HG02610 (cell line): ENCODE results near the gene OR2AT4.
"Not testable (repeated sequence)": the region's sequence is repeated elsewhere in the genome, so short reads cannot be mapped to it uniquely, and the experiment has no call there.

ENCODE experiments used
- ATAC-seq: cut with Tn5 transposase; IDR thresholded peaks from one replicate; pipeline ENCODE4 v1.9.1; 2021; ENCODE audit warnings: mild to moderate bottlenecking, moderate library complexity; ENCODE audit not compliant: unreplicated experiment

OR2AT4 gene

DNA sequence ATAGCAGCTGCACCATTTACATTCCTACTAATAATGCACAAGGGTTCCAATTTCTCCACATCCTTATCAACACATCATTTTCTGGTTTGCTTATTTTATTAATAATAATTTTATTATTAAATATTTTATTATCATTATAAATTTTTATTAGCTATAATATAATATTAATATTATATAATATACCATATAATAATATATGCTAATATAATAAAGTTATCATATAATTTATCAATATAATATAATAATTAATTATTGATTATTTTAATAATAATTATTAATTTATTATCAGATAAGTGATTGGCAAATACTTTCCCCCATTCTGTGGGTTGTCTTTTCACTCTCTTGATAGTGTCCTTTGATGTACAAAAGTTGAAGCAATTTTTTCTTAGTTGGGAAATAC is 27.7 kb downstream of the OR2AT4 start:
- ATAC-seq = no peak

DNA sequence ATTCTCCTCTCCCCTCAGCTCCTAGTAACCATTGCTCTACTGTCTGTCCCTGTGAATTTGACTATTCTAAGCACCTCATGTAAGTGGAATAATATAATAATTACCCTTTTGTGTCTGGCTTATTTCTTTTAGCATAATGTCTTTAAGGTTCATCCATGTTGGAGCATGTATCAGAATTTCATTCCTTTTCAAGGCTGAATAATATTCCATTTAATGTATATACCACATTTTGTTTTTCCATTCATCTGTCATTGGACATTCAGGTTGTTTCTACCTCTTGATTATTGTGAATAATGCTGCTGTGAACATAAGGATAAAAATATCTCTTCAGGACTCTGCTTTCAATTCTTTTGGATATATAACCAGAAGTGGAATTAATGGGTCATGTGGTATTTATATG is 28.1 kb downstream of the OR2AT4 start:
- no peak for ATAC-seq

DNA sequence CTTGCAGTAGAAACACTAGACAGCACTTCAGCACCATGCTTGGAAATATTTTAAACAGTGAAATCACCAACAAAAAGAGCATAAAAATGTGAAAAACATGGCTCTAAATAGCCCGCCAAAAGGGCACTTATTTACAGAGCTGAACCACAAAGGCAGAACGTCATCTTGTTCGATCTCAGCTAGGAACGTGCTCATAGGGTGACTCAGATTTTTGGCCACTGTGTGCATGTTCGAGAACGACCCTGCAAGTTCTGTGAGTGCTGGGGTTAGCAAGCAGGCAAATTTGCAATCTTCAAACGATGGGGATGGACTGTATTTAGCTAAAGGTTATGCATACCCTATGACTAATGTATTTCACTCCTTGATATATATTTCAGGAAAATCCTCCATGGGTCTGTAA is 30.6 kb downstream of the OR2AT4 start:
- ATAC-seq = no peak

DNA sequence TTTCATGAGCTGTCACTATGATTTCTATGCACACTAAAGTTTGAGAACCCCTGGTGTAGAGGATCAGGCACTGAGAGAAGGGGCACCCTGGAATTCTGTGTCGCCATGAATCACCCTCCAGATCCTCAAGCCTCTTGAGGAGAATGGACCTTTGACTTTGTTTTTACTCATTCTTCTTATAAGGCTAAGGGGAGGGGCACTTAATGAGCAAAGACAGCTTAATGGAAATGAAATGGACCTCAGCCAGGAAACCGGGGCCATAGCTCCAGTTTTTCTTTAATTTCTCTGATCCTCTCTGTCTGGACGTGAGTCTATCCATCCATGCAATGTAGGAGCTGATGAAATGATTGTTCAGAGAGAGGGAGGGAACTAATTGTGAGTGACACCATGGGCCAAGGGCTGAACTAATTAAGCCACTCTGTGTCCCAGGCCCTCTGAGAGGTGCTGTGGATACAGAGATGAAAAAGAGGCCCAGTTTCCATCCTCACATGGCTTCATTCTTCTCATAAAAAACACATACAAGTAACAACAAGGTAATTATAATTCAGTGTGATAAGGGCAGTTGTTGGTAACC is 32.8 kb downstream of the OR2AT4 start:
- no peak for ATAC-seq

DNA sequence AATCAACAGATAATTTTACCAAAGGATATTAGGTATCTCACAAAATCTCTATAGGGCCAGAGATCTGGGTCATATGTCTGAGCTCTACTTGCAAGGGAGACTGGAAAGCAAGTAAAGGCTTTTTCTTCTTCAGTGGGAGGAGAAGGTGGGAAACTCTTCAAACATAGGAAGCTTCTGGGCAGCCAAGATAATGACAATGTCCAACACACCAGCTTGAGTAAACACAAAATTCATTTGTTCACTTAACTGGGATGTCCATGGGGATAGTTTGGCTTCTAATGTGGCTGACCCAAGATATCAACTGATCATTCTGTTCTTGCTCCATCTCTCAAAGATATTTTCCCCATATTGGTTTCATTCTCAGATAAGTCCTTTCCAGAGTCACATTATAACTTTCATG is 37.4 kb downstream of the OR2AT4 start:
- no peak for ATAC-seq

DNA sequence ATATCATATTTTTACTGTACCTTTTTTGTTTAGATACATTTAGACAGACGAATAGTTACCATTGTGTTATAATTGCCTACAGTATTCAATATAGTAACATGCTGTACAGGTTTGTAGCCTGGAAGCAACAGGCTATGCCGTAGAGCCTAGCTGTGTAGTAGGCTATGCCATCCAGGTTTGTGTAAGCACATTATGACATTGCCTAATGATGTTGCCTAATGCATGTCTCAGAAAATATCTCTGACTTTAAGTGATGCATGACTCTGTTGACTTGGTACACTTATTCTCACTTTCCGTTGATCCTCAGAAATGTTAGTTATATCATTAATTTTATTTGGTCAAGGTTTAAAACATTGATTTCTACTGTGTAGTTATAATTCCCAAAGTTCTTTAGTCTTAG is 39.9 kb downstream of the OR2AT4 start:
- no peak for ATAC-seq

DNA sequence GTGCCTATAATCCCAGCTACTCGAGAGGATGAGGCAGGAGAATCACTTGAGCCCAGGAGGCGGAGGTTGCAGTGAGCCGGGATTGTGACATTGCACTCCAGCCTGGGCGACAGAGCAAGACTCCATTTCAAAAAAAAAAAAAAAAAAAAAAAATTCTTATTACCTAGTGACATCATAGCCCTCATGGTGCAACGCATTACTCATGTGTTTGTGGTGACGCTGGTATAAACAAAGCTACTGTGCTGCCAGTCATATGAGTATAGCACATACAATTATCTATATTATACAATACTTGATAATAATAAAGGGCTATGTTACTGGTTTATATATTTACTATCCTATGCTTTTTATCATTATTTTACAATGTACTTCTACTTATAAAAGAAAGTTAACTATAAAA is 41.2 kb downstream of the OR2AT4 start:
- no peak for ATAC-seq

DNA sequence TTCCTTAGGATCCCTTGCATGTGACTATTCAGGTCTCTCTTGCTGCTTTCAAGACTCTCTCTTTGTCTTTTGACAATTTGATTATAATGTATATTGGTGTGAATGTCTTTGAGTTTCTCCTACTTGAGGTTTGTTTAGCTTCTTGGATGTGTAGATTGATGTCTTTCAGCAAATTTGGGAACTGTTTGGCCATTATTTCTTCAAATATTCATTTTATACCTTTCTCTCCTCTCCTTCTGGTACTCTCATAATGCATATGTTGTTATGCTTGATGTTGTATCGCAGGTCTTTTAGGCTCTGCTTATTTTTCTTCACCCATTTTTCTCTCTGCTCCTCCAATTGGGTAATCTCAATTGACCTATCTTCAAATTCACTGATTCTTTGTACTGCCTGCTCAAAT is 44.2 kb downstream of the OR2AT4 start:
- no peak for ATAC-seq

DNA sequence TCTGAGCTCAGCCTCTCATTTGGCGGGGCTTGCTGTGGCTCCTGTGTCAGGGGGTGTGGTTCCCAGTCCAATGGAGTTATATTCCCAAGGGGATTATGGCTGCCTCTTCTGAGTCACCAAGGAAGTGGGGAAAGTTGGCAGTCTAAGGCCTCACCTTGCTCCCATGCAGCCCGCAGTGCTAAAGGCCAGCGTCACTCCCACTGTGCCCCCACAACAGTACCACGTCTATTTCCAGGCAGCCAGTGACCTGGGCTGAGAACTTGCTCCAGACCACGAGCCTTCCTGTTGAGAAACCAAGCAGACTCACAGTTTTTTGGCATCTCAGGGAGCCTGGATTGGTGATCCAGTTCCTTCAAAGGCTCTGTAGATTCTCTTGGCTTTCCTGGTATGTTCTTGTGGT is 45.6 kb downstream of the OR2AT4 start:
- no peak for ATAC-seq

DNA sequence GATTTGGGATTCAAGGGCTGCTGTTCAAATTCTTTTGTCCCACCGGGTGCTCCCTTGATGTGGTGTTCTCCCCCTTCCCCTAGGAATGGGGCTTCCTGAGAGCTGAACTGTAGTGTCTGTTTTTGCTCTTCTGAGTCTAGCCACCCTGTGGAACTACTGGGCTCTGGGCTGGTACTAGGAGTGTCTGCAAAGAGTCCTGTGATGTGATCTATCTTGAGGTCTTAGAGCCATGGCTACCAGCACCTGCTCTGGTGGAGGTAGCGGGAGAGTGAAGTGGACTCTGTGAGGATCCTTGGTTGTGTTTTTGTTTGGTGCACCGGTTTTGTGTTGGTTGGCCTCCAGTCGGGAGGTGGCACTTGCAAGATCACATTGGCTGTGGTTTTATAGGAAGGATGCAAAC is 46.2 kb downstream of the OR2AT4 start:
- ATAC-seq = no peak

DNA sequence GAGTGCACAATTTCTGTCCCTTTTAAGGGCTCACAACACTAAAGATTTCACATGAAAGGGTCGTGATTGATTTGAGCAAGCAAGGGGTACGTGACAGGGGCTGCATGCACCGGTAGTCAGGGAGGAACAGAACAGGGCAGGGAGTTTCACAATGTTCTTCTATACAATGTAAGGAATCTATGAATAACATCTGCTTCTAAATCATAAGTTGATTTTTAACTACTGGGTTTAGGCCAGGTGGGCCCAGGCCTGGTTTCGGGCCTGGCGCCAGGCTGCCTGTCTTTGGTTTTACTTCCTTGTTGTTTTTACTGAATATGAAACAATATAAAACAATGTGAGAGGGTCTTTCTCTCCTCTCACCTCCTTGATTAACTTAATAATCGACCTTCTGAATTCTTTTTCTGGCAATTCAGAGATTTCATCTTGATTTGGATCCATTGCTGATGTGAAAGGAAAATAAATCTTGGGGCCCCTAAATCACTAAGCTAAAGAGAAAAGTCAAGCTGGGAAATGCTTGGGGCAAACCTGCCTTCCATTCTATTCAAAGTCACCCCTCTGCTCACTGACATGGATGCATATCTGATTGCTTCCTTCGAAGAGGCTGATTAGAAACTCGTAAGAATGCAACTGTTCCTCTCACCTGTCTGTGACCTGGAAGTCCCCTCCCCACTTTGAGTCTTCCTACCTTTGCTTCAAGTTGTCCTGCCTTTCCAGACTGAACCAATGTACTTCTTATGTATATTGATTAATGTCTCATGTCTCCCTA is 47.0 kb downstream of the OR2AT4 start:
- not testable (repeated sequence) for ATAC-seq

DNA sequence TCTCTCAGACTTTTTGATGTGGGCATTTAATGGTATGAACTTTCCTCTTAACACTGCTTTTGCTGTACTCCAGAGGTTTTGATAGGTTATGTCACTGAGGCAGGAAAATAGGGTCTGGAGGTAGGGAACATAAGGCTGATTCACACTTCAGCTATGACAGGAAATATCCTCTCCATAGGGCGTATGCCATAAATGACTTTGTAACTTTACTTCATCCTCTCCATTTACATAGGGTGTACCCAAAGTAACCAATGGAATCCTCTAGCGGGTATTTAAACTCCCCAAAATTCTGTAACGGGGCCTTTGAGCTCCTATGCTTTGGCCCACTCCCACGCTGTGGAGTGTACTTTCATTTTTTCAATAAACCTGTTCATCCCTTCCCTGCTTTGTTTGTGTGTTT is 49.5 kb downstream of the OR2AT4 start:
- ATAC-seq = no peak

DNA sequence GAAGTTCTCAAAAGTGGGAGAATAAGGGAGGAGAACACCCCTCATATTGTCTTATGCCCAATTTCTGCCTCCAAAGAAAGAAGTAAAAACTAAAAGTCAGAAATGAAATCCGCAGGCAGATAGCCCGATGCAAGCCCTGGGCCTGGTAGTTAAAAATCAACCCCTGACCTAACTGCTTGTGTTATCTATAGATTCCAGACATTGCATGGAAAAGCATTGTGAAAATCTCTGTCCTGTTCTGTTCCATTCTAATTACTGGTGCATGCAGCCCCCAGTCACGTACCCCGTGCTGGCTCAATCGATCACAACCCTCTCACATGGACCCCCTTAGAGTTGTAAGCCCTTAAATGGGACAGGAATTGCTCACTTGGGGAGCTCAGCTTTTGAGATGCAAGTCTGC is 50.0 kb downstream of the OR2AT4 start:
- ATAC-seq = not testable (repeated sequence)

DNA sequence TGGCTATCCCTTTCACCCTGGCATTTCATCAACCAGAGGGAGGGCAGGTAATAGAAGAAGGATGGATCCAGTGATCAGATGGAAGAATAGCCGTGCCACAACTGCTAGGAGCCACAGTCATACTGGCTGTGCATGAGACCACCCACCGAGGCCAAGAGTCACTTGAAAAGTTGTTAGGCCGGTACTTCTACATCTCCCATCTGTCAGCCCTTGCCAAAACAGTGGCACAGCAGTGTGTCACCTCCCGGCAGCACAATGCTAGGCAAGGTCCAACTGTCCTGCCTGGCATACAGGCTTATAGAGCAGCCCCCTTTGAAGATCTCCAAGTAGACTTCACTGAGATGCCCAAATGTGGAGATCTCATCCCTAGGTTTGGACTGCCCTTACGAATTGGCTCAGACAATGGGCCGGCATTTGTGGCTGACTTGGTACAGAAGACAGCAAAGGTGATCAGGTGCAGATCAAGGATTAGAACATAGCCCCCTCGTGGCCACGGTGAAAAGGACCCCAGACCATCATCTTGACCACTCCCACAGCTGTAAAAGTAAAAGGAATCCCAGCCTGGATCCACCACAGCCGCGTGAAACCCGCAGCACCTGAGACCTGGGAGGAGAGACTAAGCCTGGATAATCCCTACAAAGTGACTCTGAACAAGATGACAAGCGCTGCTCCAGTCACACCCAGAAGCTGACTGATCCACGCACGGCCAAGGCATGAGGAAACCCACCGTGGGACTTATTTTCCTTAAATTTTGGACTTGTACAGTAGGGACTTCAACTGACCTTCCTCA is 52.1 kb downstream of the OR2AT4 start:
- not testable (repeated sequence) for ATAC-seq

DNA sequence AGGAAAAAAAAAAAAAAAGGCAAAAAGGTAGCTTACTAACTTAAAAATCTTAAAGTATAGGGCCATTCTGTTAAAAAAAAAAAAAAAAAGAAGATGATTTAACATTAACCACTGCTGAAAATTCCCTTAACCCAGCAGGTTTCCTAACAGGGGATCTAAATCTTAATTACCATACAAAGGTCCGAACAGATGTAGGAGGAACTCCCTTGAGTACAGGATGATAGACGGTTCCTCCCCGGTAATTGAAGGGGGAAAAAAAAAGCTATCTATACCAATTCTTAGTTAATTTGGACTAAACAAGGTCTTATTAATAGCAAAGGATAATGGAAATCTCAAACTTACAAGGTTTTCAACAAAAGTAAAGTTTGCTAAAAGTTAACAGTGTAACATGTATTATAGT is 54.9 kb downstream of the OR2AT4 start:
- not testable (repeated sequence) for ATAC-seq

DNA sequence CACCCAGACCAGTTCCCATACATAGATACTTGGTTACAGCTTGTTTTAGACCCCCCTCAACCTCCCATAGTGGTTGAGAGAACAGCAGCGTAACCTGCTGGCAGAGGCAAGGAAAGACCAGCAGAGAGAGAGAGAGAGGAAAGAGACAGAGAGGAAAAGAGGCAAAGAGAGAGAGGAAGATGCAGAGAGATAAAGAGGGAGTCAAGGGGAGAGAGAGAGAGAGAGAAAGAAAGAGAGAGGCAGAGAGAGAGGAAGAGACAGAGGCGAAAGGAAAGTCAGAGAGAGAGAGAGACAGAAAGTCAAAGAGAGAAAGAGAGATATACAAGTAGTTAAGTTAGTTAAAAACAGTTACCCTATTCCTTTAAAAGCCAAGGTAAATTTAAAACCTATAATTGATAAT is 55.4 kb downstream of the OR2AT4 start:
- no peak for ATAC-seq

DNA sequence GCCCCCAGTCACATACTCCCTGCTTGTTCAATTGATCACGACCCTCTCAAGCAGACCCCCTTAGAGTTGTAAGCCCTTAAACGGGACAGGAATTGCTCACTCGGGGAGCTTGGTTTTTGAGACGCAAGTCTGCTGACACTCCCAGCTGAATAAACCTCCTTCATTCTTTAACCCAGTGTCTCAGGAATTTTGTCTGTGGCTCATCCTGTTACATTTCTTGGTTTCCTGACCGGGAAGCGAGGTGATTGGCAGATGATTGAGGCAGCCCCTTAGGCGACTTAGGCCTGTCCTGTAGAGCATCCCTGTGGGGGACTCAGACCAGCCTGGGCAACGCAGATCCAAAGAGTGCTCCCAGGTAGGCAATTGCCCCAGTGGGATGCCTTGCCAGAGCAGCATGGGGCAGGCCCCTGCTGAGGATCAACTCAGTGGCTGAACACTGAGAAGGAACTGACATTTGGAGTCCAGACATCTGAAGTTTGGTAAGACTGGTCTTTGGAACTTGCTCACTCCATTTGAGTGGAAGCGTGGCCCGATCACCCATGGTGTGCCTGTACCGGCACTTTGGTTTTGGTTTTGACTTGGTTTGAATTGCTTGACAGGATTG is 56.4 kb downstream of the OR2AT4 start:
- ATAC-seq = no peak

DNA sequence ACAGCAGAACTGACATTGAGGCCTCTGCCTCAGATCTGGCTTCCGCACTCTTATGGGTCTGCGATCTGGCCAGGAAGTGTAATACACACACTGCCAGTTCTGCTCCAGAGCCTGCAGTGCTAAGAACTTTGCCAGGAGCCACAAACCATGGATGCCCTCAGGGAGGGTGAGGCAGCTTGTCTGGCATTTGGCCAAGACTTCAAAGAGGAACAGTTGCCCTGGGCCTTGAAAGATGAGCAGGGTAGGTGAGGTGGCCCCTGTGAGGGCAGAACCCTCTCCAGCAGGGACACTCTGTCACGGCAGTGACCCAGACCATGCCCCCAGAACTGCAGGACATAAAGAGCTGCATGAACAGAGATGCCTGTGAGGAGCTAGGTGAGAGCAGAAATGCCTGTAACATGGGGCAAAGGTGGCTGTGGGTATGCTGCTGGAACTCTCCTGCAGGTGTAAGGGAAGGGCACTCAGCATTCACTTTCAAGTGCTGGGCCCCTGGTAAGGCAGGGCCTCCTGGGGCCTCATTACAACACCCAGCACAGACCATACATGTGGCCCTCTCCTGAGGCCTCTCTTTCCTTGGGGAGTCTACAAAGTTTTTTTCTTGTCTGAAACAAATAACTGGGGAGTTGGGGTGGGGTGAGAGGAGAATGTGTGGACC is 60.6 kb downstream of the OR2AT4 start:
- no peak for ATAC-seq

DNA sequence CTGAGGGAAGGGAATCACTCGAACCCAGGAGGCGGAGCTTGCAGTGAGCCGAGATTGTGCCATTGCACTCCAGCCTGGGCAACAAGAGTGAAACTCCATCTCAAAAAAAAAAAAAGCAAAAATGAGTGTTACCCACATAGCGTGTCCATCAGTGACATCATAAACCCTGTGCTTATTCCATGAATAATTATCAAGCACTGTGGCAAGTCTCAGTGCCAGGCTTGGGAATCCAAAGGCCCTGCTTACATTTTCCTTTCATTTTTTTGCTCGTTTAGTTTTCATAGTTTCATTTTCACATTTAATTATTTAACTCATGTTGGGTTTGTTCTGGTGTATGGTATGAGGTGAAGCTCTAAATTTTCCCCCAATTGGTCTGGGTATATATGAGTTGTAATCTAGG is 61.4 kb downstream of the OR2AT4 start:
- ATAC-seq = no peak

DNA sequence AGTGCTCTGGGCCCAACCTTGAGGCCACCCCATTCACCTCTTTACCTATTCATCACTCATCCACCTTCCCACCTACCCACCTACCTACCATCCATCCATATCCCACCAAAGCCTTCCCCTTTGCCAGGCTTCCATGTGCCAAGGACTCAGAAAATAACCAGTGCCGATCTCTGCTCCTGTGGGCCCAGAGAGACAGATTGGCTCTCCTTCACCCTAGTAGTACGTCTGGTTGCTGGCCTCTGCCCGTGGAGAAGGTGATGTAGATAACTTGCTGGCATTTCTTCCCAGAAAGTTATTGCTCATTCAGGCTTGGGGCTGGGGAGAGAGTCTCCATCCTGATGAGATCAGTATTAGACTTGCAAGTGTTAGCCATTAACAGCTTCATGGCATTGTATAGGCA is 62.8 kb downstream of the OR2AT4 start:
- no peak for ATAC-seq

DNA sequence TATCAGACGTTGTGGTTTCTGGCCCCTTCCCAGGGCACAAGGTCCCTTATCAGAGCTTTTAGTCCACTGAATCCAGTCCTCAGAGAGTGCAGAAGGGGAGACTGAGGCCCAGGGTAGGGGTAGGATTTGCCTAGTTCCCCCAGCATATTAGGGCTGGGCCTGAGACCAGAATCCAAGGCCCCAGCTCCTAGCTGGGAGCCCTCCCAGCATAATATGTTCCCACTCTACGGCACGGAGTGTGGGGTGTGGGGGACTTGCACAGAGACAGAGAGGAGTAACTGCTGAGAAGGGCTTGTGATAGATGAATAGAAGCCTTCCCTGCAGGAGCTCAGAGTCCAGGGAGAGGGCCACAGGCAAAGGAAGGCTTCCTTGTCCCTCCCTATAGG is 64.1 kb downstream of the OR2AT4 start:
- ATAC-seq = no peak
